Kidney (tissue), 14 donors: ENCODE data around the gene SECISBP2L. TPM values are rescaled to one million over a fixed set of nuclear protein-coding genes. Genes with fewer than 3 reads are reported as not detected.

ENCODE experiments used
- DNase-seq, 5 donors: peaks; one replicate each; pipeline ENCODE4 v3.0.0-alpha.2; 2013 to 2020
- FAIRE-seq: peaks from 2 replicates; lab custom pipeline; 2012; peaks lifted over from hg19 to GRCh38; lab: Jason Lieb, UNC
- H3K27ac ChIP-seq, 2 donors: one replicate each; pipeline ENCODE4 v1.7.0; 2013; ENCODE audit warnings: low read depth in 2 of 2, low read length in 2 of 2, inconsistent platforms in 1 of 2
- H3K27me3 ChIP-seq: one replicate; pipeline ENCODE4 v1.7.1; 2013; ENCODE audit warnings: low read length, inconsistent platforms; ENCODE audit not compliant: control insufficient read depth, insufficient read depth
- H3K36me3 ChIP-seq, 3 donors: one replicate each; pipeline versions ENCODE4 v1.7.0 to v1.7.1; 2013; ENCODE audit warnings: low read length in 3 of 3, control low read depth in 1 of 3, inconsistent platforms in 1 of 3; ENCODE audit not compliant: insufficient read depth in 3 of 3, control insufficient read depth in 2 of 3
- H3K4me1 ChIP-seq, 3 donors: one replicate each; pipeline versions ENCODE4 v1.7.0 to v1.7.1; 2013; ENCODE audit warnings: low read length in 3 of 3, inconsistent platforms in 1 of 3, low read depth in 1 of 3; ENCODE audit not compliant: control insufficient read depth in 2 of 3, insufficient read depth in 2 of 3
- H3K4me3 ChIP-seq, 3 donors: one replicate each; pipeline versions ENCODE4 v1.7.0 to v1.8.1; 2013; ENCODE audit warnings: low read length in 3 of 3, control low read depth in 1 of 3, inconsistent platforms in 1 of 3
- H3K9ac ChIP-seq, 3 donors: one replicate each; pipeline versions ENCODE4 v1.7.0 to v1.7.1; 2013; ENCODE audit warnings: low read length in 3 of 3, control low read depth in 1 of 3, inconsistent platforms in 1 of 3
- H3K9me3 ChIP-seq, 3 donors: one replicate each; pipeline versions ENCODE4 v1.7.0 to v1.7.1; 2013; ENCODE audit warnings: low read length in 3 of 3, control low read depth in 1 of 3, inconsistent platforms in 1 of 3; ENCODE audit not compliant: control insufficient read depth in 2 of 3, insufficient read depth in 1 of 3
- intact Hi-C: fragments of 100-400 bp; cut with DNase I; formaldehyde crosslinking; loops from one replicate; pipeline ENCODE4 v1.11.1; 2022
- polyA plus RNA-seq: library from polyadenylated mRNA; stranded (reverse); fragments of 350-450 nt; fragmentation: Illumina TruSeq; extraction: RNeasy Lipid Tissue Mini Kit (QIAGEN cat#74804); gene quantifications from one replicate; pipeline ENCODE4 v1.2.3, GENCODE V29; 2014; ENCODE audit warnings: low read depth, low replicate concordance; ENCODE audit not compliant: insufficient read depth
- total RNA-seq: library from RNA; stranded (reverse); fragmentation: NEBNext Ultra II Directional; extraction: Animal tissue kit (Norgen Biotek cat#: 25700); gene quantifications from one replicate; pipeline ENCODE4 v1.2.1, GENCODE V29; 2021
- TF ChIP-seq, protein P1 (sequence below): IDR thresholded peaks from 3 replicates; pipeline ENCODE4 v1.5.1; 2012; ENCODE audit warnings: mild to moderate bottlenecking, moderate library complexity, borderline replicate concordance; ENCODE audit not compliant: insufficient read depth; ENCODE audit errors: extremely low read depth
- donor health status: control.
- donor health status: control.
- donor health status: control.
- donor health status: control.
- donor health status: control.
- donor health status: DM: yes; HTN: yes; CAD: no.
- donor health status: Normal renal cell carcinoma (clear cell type).

Gene SECISBP2L
- total and polyA plus RNA-seq, 2 donors from 2014 or later = 10.2 to 67.0 TPM

- Histone ChIP-seq H3K27me3 (no peaks in the 10 kb centered on the region), H3K4me1 (peaks cover 0 to 5% (median 0%) of the 10 kb centered on the region in 3 donors), H3K36me3 (no peaks in the 10 kb centered on the region), H3K9ac (peak overlapping the region; percentile 62 to 95 (median 93)), H3K4me3 (peak overlapping the region; percentile 71 to 96 (median 94)), H3K27ac (peak overlapping the region; percentile 29 to 83), H3K9me3 (no peaks in the 10 kb centered on the region)
- DNase-seq (peak in 2 of 5 donors; percentile 23 to 40), FAIRE-seq (no peak)
- TF ChIP-seq, protein P1, sequence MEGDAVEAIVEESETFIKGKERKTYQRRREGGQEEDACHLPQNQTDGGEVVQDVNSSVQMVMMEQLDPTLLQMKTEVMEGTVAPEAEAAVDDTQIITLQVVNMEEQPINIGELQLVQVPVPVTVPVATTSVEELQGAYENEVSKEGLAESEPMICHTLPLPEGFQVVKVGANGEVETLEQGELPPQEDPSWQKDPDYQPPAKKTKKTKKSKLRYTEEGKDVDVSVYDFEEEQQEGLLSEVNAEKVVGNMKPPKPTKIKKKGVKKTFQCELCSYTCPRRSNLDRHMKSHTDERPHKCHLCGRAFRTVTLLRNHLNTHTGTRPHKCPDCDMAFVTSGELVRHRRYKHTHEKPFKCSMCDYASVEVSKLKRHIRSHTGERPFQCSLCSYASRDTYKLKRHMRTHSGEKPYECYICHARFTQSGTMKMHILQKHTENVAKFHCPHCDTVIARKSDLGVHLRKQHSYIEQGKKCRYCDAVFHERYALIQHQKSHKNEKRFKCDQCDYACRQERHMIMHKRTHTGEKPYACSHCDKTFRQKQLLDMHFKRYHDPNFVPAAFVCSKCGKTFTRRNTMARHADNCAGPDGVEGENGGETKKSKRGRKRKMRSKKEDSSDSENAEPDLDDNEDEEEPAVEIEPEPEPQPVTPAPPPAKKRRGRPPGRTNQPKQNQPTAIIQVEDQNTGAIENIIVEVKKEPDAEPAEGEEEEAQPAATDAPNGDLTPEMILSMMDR = no peak
- intact Hi-C loops = no loop called here
Observed at GRCh38 chr15:49044766-49045606, 1.3 kb downstream of the SECISBP2L start.

GRCh38 chr15:49044002-49044401 lies 2.2 kb downstream of the SECISBP2L start:
- peak overlapping the region in 2 of 3 donors; percentile 71 to 96 for H3K4me3 ChIP-seq
- H3K9ac ChIP-seq = no peak overlapping the region
- FAIRE-seq = no peak
- intact Hi-C loops = no loop called here
- TF ChIP-seq, protein P1 = no peak
- H3K27ac ChIP-seq = no peak overlapping the region
- no peaks in the 10 kb centered on the region for H3K9me3 ChIP-seq
- H3K4me1 ChIP-seq = peaks cover 0 to 5% (median 0%) of the 10 kb centered on the region in 3 donors
- DNase-seq = no peak
- no peaks in the 10 kb centered on the region for H3K36me3 ChIP-seq
- no peaks in the 10 kb centered on the region for H3K27me3 ChIP-seq

GRCh38 chr15:49042165-49042564 lies 4.1 kb downstream of the SECISBP2L start:
- H3K4me1 ChIP-seq = peaks cover 0 to 5% (median 5%) of the 10 kb centered on the region in 3 donors
- H3K4me3 ChIP-seq = no peak overlapping the region
- TF ChIP-seq, protein P1 = no peak
- no peaks in the 10 kb centered on the region for H3K36me3 ChIP-seq
- no peak overlapping the region for H3K27ac ChIP-seq
- H3K9me3 ChIP-seq = no peaks in the 10 kb centered on the region
- intact Hi-C loops = no loop called here
- no peak overlapping the region for H3K9ac ChIP-seq
- no peaks in the 10 kb centered on the region for H3K27me3 ChIP-seq
- FAIRE-seq = no peak
- no peak for DNase-seq
